Kidney capillary endothelial cell (primary cell): ENCODE measurements around the gene MRPS22.
"Not testable (repeated sequence)": the region's sequence is repeated elsewhere in the genome, so short reads cannot be mapped to it uniquely, and the experiment has no call there.

ENCODE experiments used
- DNase-seq: peaks from one replicate; pipeline ENCODE4 v3.0.0-alpha.2; 2018; ENCODE audit warnings: low spot score

The MRPS22 gene

DNA sequence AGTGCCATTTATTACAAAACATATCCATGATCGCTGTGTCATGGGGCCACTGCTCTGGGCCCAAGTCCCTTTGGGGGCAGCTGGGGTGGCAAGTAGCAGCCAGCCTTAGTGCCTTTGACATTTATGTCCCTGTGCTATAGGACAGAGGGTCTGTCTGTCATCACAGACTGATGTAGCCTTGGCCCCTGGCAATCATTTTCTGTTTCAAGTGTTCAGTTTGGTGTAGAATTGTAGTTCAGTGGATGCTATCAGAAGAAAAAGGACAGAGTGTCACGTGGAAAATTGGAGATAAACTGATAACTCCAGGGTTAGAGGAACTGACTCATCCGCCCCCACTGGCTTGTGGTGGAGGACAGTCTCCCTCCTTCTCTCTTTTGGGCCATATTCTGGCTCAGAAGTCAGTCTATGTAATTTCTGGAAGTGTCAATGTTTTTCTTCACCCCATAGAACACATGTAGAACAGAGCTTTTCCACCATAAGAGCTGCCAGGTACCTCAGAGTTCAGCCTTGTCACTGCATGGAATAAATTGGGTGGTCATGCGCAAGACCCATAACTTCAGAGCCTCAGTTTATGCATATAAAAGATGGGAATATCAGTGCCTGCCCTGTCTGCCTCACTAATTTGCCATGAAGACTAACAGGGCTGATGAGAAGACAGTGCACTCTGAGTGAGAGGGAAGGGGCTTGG is 4.5 kb upstream of the MRPS22 start:
- no peak for DNase-seq

DNA sequence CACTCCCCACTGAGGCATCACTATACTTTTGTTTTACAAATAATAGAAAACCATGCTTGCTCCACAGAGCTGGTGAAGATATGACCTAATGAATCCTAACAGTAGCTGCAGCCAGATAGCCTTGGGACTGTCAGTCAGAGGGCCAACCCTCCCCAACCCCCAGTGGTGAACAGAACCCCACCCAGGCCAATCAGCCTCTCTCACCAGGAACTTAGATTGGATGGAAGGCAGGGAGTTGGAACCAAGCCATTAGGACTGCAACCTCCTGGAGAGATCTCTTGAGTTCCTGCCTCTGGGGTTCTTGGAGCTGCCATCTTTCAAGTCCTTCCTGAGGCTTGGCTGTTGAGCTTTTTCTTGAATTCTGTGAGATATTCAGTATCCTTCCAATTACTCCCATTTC is 3.0 kb upstream of the MRPS22 start:
- DNase-seq = no peak

DNA sequence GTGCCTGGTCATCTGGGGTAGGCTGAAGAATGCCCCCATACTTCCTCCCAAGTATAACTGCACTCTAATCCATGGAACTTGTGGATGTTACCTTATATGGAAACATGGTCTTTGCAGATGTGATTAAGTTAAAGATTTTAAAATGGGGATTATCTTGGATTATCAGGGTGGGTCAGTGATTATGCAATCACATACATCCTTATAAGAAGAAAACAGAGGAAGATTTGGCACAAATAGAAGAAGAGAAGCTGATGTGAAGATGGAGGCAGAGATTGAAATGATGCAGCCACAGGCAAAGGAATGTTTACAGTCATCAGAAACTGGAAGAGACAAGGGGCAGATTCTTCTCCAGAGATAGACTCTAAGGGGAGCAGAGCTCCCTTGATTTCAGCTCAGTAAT is 1.8 kb upstream of the MRPS22 start:
- no peak for DNase-seq

DNA sequence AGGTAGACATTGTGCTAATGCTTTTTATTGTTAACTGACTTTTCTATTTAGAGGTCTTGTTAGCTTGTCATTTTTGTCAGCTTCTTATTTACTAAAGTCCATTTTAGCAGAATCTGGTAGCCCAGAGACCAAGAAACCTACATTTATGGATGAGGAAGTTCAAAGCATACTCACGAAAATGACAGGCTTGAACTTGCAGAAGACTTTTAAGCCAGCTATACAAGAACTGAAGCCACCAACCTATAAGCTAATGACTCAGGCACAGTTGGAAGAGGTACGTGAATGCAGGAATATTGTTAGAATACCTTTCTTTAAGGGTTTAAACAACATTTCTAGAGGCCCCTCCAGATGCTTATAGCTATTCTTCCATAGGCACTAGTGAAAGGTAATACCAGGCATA is 3.0 kb downstream of the MRPS22 start:
- no peak for DNase-seq

DNA sequence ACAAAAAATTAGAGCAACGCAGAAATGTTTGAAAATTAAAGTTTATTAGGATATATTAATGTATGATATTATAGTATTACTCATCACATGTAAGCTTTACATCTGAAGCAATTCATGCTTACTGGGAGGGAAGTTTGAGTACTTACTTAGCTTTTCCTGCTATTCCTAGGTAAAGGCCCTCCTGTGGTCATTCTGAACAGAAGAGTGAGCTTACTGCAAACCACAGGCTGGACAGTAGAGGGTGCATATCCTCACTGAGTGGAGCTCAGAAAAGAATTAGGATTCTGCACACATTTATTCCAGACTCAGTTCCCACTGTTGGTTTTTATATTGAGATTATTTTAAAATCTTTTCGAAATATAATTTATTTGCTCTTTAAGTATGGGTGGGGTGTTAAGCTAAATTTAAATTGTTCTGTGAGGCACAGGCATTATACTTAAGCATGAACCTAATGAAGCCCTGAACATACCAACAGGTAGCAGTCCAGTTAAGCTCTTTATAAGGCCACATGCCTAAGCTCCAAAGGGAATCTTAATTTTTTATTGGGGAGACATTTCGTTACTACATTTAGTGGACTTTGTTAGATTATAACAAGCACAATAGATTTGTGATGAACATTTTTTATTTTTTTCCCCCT is 10.2 kb downstream of the MRPS22 start:
- DNase-seq = peak; percentile 45

DNA sequence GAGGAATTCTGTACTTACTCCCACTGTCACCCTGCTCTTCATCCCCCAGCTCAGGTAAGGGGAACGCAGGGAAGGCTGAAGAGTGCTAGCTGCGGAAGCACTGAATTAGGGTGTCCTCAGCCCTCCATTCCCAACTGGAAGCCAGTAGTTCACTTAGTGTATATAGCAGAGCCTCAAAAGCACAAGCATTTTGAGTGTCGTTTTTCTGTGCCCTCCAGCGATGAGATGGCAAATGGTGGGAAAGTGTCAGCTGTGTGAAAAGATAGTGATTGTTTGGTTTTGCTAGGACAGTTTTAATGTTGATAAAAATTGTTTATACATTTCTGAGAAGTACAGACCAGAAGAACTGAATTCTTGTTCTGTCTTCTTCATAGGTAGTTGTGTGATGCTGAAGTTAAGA is 10.8 kb downstream of the MRPS22 start:
- no peak for DNase-seq

DNA sequence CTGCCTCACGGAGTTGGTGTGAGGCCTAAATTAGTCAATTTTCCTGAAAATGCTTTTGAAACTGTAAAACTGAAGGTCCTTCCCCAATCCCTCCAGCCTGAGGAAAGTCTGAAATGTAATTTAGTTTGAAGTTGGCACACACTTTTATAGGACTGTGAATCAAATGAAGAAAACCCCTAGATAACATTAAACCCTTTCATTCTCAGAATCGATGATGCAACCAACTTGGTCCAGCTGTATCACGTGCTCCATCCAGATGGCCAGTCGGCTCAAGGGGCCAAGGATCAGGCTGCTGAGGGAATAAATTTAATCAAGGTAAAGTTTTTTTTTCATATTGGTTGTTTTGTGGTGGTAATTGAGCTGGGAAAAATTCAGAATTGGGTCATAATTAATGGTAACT is 11.7 kb downstream of the MRPS22 start:
- DNase-seq = no peak

DNA sequence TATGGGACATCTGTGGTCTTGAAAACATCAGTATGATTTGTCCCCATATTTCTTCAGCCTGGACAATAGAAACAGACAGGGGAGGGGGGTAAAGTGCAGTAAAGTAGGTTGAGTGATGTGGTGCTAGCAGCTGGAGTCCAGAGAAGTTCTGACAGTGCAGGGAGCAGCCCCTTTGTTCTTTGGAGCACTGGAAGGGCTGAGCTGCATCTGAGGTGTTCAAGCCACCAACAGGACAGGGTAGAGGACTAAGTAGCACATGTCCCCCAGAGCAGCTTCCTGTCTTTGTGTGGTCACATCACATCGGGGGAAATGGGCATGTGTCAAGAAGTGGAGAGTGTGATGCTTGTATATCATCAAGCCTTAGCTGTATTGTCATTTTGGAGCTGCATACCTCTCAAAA is 12.1 kb downstream of the MRPS22 start:
- no peak for DNase-seq

DNA sequence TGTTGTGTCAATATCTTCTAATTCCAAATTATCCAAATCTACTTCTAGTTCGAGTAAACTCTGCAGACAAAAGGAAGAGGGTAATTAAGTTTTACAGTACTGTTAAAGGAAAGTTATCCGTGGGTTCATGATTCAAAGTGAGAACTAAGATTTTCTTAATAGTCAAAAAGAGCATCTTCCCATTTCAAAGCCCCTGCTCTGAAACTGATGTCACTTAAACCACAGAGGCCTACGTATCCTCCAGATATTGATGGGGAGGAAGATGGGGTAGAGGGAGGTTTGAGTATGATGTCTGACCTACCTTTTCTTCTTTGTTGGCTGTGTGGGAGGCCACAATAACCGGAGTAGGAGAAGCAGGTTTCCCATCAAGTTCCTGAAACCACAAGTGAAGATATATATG is 14.1 kb downstream of the MRPS22 start:
- DNase-seq = no peak

DNA sequence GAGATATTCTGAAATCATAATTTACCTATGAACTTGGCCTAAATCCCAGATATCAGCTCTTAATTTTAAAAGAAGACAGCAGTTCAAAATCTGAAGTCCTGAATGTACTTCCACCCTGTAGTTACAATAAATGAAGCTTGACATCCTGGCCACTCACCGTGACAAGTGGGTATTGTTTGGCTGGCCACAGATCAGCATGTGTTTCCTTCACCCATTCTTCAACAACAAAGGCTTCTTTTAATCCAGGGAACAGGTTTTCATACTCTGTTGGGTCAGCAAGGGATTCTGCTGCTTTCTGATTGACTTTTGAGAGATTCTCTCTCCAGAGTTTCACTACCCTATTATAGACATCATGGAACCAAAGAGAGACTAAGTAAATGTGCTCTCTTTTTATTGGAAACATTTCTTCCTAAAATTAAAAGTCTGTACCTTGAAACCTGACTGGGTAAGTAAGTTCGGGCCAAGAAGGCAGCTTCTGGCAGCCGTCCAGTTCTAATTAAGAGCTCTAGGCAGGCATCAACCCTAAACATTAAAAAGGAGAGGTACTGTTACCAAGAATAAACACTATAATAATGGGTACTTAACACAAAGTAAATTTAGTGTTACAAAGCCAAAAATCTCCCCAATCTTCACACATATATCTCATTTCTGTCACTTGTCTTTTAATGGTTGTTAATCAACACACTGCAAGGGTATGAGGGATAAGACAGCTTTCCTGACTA is 15.2 kb downstream of the MRPS22 start:
- DNase-seq = no peak

DNA sequence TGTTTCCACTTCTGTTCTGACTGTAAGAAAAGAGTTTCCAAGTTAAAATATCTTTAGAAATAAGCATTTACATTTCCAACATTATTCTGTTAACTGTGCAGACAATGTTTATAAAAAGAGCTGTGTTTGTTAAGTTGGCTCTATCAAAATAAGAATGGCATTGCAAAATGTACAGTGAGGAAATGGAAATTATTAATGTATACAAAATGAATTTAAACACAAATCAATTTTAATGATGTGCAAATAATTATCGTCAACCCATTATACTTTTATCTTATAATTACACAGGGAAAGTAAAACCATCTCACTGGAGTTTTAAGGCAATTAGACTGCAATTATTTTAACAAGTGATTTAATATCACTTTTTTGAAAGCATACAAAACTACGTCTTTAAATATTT is 17.5 kb downstream of the MRPS22 start:
- no peak for DNase-seq

DNA sequence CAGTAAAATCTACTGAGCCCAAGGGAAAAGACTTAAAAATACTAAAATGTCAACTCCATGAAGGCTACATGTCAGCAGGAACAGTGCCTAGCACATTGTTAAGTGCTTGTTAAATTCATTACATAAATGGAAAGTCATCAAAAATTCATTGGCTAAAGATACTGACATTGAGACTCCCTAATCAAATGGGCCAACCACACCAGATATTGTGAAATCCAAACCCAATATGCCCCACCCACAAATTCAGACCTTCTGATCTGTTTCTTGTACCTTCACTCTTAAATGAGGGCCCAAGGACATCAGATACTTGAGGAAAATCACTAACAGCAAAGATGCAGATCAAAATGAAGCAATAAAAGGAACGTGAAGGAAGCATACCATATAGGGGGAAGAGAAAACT is 20.7 kb downstream of the MRPS22 start:
- DNase-seq = no peak

DNA sequence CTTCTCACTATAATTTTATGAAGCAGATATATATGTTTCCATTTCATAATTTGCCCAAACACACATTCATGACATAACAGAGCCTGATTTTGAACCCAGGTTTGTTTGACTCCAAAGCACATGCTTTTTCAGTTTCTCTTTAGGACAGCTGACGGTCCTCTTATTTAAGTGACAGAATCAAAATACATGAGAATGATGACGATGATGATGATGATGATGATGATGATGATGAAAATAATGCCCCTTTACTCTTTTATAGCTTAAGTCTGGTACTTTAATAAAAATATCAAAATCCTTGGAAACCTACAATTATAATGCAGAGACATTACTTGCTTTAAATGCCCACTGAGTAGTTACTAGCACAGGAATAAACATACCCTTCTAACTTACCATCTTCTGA is 30.3 kb downstream of the MRPS22 start:
- no peak for DNase-seq

DNA sequence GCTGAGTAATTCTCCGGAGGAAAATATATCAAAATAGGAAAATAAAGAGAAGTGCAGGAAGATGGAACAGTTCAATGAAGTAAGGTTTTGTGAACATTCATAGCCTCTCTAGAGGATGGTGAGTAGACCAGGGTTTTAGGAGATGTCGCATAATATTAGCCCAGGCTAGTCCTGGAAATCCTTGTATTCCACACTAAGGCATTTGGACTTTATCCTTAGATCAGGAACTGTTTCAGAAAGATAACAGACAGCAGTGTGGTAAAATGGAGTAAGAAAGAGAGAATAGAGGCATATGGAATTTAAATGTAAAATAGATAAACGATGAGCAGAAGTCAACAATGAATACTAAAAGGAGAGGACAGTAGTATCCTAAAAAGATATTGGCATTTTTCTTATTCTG is 33.6 kb downstream of the MRPS22 start:
- DNase-seq = no peak

DNA sequence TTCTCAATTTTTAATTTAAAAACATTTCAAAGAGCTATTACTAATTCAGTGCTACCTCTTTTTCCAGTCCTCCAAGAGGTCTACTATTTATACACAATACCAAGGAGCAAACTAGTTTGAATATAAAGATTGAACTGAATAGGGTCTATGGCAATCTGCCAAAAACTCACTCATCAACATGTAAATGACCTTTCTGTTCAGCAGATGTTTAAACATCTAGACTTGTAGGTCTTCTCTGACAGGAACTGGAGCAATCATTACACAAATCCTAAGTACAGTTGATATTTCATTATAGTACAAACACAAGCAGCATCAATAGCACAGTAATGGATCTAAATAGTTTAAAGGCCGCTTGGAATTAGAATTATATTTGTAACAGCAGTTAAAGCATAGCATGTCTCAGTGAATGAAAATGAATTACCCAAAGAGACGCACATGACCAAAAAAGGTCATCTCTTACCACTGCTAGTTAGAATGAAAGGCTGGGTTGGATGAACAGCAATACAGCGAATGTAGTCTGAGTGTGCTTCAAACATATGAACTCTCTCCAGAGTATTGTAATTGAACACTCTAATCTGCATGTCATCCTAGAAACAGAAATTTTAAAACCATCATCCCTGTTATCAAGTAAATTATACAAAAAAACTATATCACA is 34.9 kb downstream of the MRPS22 start:
- DNase-seq = peak; percentile 21

DNA sequence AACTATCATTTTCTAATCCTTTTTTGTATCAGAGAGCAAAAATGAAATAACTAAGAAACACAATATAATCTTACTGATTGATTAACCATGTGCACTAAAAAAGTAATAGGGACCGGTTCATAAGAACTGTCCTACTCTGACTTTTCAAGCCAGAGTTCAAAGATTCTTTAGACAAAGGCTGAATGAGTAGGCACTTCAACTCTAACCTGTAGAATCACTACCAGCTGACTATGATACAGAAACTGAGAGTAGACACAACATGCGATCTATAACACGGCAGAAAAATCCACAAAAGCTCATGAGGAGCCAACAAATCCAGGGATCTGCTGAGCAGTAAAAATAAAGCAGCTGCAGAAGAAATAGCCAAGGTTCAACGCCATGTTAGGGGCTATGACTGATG is 36.8 kb downstream of the MRPS22 start:
- no peak for DNase-seq

DNA sequence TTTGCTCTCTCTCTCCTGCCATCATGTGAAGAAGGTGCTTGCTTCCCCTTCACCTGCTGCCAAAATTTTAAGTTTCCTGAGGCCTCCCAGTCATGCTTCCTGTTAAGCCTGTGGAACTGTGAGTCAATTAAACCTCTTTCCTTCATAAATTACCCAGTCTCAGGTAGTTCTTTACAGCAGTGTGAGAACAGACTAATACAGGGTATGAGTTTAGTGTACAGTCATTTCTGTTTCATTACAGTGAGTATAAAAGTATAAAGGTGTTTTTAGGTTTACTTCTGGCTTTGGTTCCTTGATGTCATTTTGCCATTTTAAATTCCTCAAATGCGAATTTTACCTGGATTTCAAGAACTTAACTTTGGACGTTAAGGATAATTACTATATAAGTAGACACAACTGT is 38.5 kb downstream of the MRPS22 start:
- not testable (repeated sequence) for DNase-seq

DNA sequence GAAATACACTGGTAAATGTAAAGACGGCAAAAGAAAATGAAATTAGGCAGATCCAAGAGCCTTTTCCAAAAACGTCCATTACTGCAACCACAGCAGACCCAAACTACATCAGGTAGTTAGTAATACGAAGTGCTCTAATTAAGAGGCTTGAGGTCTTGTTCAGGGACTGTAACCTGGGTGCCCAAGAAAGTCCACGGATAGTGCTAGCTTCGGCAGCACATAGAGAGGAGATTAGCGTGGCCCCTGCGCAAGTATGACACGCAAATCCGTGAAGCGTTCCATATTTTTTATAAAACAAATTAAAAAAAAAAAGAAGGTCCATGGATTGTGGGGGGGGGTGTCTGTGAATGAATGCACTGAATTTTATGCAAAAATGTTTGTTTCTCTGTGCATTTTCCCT is 44.3 kb downstream of the MRPS22 start:
- DNase-seq = no peak

DNA sequence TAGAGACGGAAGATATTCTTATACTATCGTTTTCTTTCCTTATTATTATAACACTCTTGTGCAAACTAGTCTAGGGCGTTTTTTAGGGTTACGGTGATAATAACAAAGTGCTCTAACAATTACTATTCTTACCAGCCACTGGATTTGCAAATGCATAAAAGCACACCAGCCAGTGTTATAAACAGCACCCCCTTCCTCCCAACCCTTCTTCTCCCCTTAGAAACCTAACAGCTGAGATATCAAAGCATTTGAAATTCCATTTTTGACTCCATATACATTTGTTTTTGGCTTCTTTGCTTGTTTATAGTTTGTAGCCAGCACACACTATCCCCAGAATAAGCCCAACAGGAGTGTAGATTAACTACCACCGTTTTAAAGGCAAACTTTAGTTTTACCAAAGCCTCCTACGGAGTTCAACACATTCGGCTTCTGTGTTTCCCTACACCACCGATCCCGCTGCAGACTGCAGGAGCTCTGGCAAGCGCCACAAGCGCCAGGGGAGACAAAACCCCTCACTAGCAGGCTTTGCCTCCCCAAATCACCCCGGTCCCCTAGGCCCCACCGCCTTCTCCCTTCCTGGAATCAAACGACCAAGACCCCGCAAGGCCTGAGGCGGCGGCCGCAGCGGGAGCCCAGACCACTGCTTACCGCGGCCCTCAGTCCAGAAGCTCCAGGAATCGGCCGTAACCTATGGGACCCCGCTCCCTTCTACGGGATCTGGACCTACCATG is 45.2 kb downstream of the MRPS22 start:
- peak; percentile 26 for DNase-seq

DNA sequence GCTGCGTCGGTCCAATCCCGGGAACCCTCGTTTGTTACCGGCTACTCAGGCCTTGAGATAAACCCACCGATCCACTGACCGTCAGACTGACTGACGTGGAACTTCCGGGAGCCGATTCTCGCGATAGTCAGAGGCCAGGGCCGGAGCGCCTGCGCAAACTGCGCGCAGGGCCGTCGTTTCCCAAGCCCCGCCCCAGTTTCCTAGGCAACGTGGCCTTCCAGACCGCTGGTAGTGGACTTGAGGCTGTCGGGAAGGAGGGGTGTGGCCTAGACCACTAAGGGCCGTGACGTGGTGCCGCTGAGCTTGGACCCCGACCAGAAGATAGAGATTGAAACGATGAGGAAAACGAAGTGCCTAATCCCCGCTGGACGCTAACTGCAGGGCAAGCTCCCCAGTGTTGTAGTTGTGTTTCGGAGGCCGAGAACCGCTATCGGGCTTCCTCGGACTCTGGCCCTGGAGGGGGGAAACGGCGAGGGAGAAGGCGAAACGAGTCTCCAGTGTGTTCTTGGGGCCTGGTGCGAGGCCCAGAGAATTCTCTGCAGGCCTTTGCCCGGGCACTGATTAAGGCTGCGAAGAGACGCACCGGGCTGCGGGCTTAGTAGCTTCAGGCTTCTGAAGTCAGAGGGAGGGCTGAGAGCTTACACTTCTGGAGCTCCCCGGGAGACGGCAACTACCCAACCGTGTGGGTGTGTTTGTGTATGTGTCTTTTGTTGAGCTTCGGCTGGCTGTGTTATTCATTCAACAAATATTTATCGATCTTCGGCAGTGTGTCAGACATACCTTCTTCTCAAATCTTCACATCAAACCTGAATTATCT is 45.9 kb downstream of the MRPS22 start, which contains the start of gene COPB2:
COPB2 (minus strand) TSS at position 96 of the 817 bp plus-strand sequence. CDS start 97 bp downstream, outside the sequence.
- peak; percentile 99 for DNase-seq

DNA sequence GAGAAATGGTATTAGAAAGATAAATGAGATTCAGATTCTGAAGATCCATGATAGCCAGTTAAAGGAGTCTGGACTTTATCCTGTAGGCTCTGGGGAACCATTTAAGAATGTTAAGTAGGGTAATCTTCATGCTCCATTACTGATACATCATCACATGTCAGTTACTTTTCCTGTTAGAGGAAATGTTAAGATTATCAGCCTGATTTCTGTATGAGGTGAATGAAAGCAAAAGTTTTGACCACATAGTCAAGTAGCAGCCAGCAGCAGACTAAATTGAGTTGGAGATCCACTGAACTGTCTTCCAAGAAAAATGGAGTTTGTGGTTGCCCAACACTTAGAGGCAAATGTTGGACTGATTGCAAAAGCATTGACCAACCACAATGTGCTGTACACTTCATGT is 50.3 kb downstream of the MRPS22 start:
- DNase-seq = no peak
